Measurements from ENCODE around the gene PWWP2B.

PWWP2B gene

GRCh38 chr10:132406181-132406580 is 9.2 kb downstream of the PWWP2B start:
- TF ChIP-seq CTCF (conservative IDR thresholded peaks at IDR 0.05; ENCODE audit: control insufficient read depth, insufficient read depth, low read depth, low read length), result no peak
- no peak for DNase-seq (ENCODE audit: low read depth)
- no peak overlapping the region for H3K4me3 ChIP-seq (ENCODE audit: control insufficient read depth, low read depth, low read length)

DNA sequence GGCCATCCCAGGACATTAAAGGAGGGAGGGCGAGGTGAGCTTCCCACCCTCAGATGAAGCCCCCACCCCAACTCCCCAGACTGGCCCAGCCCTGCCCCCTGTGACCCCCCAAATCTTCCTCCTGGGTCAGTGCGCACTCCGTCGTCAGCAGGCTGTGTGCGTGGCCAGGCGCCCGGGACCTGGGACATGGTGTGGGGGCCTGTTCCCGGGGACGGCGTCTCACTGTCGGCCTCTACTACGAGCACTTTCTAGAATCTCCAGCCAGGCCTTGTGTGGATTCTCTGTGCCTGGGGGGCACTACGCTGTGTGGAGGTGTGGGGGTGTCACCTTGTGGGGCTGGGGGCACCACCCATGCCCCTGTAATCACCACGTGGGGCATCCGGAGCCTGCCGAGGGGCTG is 9.8 kb downstream of the PWWP2B start:
- no peak for DNase-seq (ENCODE audit: low read depth)
- TF ChIP-seq CTCF (conservative IDR thresholded peaks at IDR 0.05; ENCODE audit: control insufficient read depth, insufficient read depth, low read depth, low read length), result no peak
- H3K4me3 ChIP-seq (ENCODE audit: control insufficient read depth, low read depth, low read length), result no peak overlapping the region

DNA sequence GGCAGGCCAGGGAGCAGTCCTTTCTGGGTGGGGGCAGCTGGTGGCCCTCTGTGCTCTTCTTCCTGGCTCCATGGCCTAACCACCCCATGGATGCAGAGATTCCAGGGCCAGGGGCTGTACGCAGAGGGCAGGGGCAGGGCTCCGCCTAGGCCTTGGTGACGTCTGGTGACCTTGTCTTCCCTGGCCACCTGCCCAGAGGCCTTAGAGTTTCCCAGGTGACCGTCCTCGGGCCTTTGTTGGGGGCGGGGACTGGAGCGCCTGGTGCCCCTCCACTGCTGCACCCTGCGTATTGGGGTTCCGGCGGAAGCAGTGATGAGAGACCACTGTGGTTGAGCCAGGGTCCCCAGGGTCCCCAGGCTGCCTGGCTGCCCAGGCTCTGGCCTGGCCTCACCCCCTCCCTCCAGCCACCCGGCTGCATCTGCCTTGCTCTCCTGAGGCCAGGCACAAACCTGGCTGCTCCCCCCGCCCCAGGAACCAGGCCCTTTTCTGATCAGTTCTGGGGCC is 10.3 kb downstream of the PWWP2B start:
- H3K4me3 ChIP-seq (ENCODE audit: control insufficient read depth, low read depth, low read length), result no peak overlapping the region
- no peak for DNase-seq (ENCODE audit: low read depth)
- no peak for TF ChIP-seq CTCF (conservative IDR thresholded peaks at IDR 0.05; ENCODE audit: control insufficient read depth, insufficient read depth, low read depth, low read length)

DNA sequence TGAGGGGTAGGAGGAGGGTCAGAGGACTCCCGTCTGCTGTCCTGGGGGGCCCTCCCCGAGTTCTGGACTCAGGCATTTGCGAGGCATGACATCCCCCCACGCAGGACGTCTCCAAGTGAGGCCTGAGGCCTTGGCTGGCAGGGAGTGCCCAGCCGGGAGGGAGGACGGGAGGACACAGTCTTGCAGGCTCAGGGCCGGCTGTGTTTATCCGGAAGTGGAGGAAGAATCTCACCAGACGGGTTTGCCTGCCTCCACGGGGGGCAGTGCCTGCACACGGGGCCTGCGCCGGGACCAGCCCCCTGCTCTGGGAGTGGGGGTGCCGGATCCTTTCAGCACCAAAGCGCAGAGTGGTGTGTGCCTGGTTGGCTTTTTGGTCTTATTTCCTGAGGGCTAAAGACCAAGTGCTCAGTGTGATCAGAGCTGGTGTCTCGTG is 10.9 kb downstream of the PWWP2B start:
- no peak for TF ChIP-seq CTCF (conservative IDR thresholded peaks at IDR 0.05; ENCODE audit: control insufficient read depth, insufficient read depth, low read depth, low read length)
- no peak for DNase-seq (ENCODE audit: low read depth)
- H3K4me3 ChIP-seq (ENCODE audit: control insufficient read depth, low read depth, low read length), result no peak overlapping the region

- TF ChIP-seq CTCF (conservative IDR thresholded peaks at IDR 0.05; ENCODE audit: control insufficient read depth, insufficient read depth, low read depth, low read length), result no peak
- H3K4me3 ChIP-seq (ENCODE audit: control insufficient read depth, low read depth, low read length), result no peak overlapping the region
- no peak for DNase-seq (ENCODE audit: low read depth)
These were observed 11.4 kb downstream of the PWWP2B start for GRCh38 chr10:132408367-132408781.

DNA sequence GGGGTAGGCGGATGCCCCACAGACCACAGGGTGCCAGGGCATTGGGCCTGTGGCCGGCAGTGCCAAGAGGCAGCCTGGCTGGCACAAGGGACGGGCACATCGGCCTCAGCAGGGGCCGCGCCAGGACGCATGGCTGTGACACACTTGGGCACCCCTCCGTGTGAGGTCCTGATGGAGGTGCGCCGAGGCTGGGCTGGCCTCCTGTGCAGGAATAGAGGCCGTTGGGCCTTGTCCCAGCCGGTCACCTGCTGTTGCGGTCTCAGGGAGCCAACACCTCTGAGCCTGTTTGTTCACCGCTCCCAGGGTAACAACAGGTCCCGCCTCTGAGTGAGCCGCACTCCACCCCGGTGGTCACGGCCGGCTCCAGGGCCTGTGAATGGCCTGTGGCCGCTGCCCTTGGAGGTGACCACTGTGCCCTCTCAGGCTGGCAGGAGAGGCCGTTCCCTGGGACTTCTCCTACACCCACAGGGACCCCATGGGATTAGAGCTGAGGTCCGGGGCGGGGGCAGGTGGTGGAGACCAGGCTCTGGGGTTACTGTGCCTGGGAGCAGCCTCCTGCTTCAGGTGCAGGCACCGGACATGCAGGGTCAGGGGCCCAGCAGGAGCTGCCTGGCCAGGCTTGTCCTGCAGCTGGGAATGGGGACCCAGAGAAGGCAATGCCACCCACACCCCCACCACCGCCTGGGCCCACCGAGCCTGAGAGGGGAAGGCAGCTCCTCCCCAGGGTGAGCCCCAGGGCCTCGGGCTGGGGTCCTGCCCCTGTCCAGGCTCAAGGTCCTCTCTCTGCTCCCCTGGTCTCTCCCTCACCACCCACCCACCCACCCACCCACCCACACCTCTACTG is 12.0 kb downstream of the PWWP2B start:
- H3K4me3 ChIP-seq (ENCODE audit: control insufficient read depth, low read depth, low read length), result no peak overlapping the region
- DNase-seq (ENCODE audit: low read depth), result no peak
- TF ChIP-seq CTCF (conservative IDR thresholded peaks at IDR 0.05; ENCODE audit: control insufficient read depth, insufficient read depth, low read depth, low read length), result no peak

Data from fibroblast of mammary gland (primary cell).